Astrocyte of the cerebellum (primary cell): ENCODE results near the gene RTP5.
"Not testable (repeated sequence)": the region's sequence is repeated elsewhere in the genome, so short reads cannot be mapped to it uniquely, and the experiment has no call there.

Source experiments
- DNase-seq: peaks from one replicate; pipeline ENCODE4 v3.0.0-alpha.2; 2011; ENCODE audit warnings: low read depth
- H3K4me3 ChIP-seq: 2 replicates; pipeline ENCODE4 v1.5.1; 2011; ENCODE audit warnings: mild to moderate bottlenecking, low read depth, low read length, moderate library complexity
- CTCF ChIP-seq: IDR thresholded peaks from 2 replicates; pipeline ENCODE4 v1.5.1; 2012; ENCODE audit warnings: low read length, low read depth, moderate library complexity, mild to moderate bottlenecking; ENCODE audit errors: missing control alignments
- in situ Hi-C: cut with HindIII; loops from 2 replicates; pipeline ENCODE4 v1.10.0; 2017; ENCODE audit warnings: low sequenced_read_pairs

Gene RTP5

GRCh38 chr2:241871538-241872312 lies 2.2 kb downstream of the RTP5 start:
- in situ Hi-C loops, result no loop called here
- no peak overlapping the region for H3K4me3 ChIP-seq
- DNase-seq, result no peak
- no peak for TF ChIP-seq CTCF

- DNase-seq, result no peak
- in situ Hi-C loops, result no loop called here
- no peak overlapping the region for H3K4me3 ChIP-seq
- TF ChIP-seq CTCF, result no peak
These were observed 2.7 kb downstream of the RTP5 start for GRCh38 chr2:241872313-241872642.

- TF ChIP-seq CTCF, result no peak
- in situ Hi-C loops, result no loop called here
These were observed 3.7 kb downstream of the RTP5 start for GRCh38 chr2:241873081-241873802.

GRCh38 chr2:241873803-241874110 lies 4.2 kb downstream of the RTP5 start:
- H3K4me3 ChIP-seq, result no peak overlapping the region
- in situ Hi-C loops, result no loop called here
- no peak for DNase-seq
- no peak for TF ChIP-seq CTCF

More at GRCh38 chr2:241873081-241873802, 3.7 kb downstream of the RTP5 start:
- DNase-seq, result no peak
- H3K4me3 ChIP-seq, result no peak overlapping the region

GRCh38 chr2:241874277-241874925 lies 4.9 kb downstream of the RTP5 start:
- TF ChIP-seq CTCF, result no peak
- no peak overlapping the region for H3K4me3 ChIP-seq
- DNase-seq, result no peak
- in situ Hi-C loops, result no loop called here

- peak; percentile 22 for TF ChIP-seq CTCF
- H3K4me3 ChIP-seq, DNase-seq, in situ Hi-C loops: not testable (repeated sequence)
These were observed 6.4 kb downstream of the RTP5 start for GRCh38 chr2:241875754-241876527.
